ENCODE measurements around the gene CLCN1. TPM values are rescaled to one million over a fixed set of nuclear protein-coding genes. Genes with fewer than 3 reads are reported as not detected.

The CLCN1 gene
- total RNA-seq, 1 donor from 2014 or later = not detected

DNA sequence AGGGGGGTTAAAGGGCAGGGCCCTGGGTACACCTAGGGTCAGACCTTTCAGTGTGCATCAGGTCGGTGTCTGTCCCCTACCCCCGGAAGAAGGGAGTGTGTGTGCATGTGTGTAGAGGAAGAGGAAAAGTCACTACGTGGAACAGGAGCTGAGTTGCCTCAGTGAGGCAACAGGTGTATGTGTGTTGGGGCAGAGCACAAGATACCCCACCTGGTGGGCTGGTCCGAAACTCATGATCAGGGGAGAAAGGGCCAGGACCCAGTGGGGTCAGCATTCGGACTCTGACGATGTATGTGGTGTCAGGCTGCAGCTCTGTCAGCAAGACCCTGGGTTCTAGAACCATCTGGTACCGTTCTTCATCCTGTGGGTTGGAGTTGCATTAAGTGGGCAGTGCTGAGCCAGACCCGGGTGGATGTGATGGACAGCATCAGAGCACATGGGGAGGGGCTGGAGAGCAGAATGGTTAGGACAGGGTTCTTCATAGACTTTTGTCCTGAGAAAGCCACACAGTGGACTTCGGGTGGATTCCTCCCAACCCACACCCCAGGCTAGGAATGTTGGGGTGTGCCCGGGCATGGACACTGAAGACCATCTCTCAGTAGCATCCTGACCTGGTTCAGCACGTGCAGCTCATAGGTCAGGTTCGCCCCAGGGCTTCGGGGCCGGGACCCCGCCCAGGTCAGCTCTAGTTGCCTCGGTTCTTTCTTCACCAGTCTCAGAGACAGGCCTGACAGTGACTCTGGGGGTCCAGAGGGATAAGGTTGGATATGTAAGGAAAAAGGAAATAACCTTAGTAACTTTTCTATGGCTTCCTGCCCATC lies 82.0 kb downstream of the CLCN1 start:
- H3K36me3 Mint-ChIP-seq (ENCODE audit: unreplicated experiment) = peaks cover 2% of the 10 kb centered on the region
- no peak overlapping the region for H3K4me3 Mint-ChIP-seq (ENCODE audit: unreplicated experiment)
- H3K27me3 Mint-ChIP-seq (ENCODE audit: unreplicated experiment) = peaks cover 17% of the 10 kb centered on the region
- no peak overlapping the region for H3K27ac Mint-ChIP-seq (ENCODE audit: unreplicated experiment)
- TF ChIP-seq, protein P1, sequence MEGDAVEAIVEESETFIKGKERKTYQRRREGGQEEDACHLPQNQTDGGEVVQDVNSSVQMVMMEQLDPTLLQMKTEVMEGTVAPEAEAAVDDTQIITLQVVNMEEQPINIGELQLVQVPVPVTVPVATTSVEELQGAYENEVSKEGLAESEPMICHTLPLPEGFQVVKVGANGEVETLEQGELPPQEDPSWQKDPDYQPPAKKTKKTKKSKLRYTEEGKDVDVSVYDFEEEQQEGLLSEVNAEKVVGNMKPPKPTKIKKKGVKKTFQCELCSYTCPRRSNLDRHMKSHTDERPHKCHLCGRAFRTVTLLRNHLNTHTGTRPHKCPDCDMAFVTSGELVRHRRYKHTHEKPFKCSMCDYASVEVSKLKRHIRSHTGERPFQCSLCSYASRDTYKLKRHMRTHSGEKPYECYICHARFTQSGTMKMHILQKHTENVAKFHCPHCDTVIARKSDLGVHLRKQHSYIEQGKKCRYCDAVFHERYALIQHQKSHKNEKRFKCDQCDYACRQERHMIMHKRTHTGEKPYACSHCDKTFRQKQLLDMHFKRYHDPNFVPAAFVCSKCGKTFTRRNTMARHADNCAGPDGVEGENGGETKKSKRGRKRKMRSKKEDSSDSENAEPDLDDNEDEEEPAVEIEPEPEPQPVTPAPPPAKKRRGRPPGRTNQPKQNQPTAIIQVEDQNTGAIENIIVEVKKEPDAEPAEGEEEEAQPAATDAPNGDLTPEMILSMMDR (IDR thresholded peaks at IDR 0.05) = no peak
- no peaks in the 10 kb centered on the region for H3K9me3 Mint-ChIP-seq (ENCODE audit: unreplicated experiment)
- DNase-seq (ENCODE audit: extremely low spot score, unreplicated experiment) = no peak
- H3K4me1 Mint-ChIP-seq (ENCODE audit: unreplicated experiment) = peaks cover 2% of the 10 kb centered on the region

DNA sequence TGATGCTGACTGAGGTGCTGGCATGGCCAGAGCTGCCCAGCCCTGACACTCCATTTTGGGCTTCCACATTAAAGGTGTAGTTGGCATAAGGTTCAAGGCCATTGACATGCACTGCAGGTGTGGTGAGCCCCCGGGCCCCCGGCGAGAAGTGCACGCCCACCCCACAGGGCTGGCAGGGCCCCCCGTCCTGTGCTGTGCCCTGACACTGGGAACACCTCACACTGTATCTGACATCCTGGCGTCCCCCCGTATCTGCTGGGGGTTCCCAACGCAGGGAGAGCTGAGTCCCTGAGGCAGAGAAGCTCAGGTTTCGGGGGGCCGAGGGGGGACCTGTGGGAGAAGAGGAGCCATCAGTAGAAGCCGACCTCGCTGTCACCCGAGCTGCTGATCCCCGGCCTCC lies 82.7 kb downstream of the CLCN1 start:
- no peak for DNase-seq (ENCODE audit: extremely low spot score, unreplicated experiment)
- no peak overlapping the region for H3K27ac Mint-ChIP-seq (ENCODE audit: unreplicated experiment)
- peaks cover 17% of the 10 kb centered on the region for H3K27me3 Mint-ChIP-seq (ENCODE audit: unreplicated experiment)
- H3K4me1 Mint-ChIP-seq (ENCODE audit: unreplicated experiment) = no peaks in the 10 kb centered on the region
- TF ChIP-seq, protein P1 (IDR thresholded peaks at IDR 0.05) = no peak
- no peak overlapping the region for H3K4me3 Mint-ChIP-seq (ENCODE audit: unreplicated experiment)
- no peaks in the 10 kb centered on the region for H3K36me3 Mint-ChIP-seq (ENCODE audit: unreplicated experiment)
- H3K9me3 Mint-ChIP-seq (ENCODE audit: unreplicated experiment) = no peaks in the 10 kb centered on the region

DNA sequence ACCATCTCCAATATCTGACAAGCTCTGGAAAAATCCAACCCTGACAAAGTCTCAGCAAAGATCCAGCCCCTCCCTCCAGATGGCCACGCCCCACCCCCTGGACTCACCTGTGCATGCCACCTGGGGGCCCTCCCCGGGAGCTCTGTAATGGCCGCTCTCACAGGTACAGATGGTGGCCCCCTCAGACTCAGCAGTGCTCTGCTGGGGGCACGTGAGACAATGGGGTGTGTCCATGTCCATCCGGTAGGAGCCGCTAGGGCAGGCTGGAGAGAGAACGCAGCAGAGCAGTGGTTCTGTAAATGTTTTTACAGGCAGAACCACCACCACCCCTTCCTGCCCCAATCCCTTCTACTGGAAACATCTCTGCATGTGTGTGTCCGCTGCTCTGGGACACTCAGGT lies 83.2 kb downstream of the CLCN1 start:
- no peaks in the 10 kb centered on the region for H3K9me3 Mint-ChIP-seq (ENCODE audit: unreplicated experiment)
- H3K4me3 Mint-ChIP-seq (ENCODE audit: unreplicated experiment) = no peak overlapping the region
- peaks cover 17% of the 10 kb centered on the region for H3K27me3 Mint-ChIP-seq (ENCODE audit: unreplicated experiment)
- TF ChIP-seq, protein P1 (IDR thresholded peaks at IDR 0.05) = no peak
- no peak for DNase-seq (ENCODE audit: extremely low spot score, unreplicated experiment)
- H3K27ac Mint-ChIP-seq (ENCODE audit: unreplicated experiment) = no peak overlapping the region
- no peaks in the 10 kb centered on the region for H3K36me3 Mint-ChIP-seq (ENCODE audit: unreplicated experiment)
- H3K4me1 Mint-ChIP-seq (ENCODE audit: unreplicated experiment) = no peaks in the 10 kb centered on the region

DNA sequence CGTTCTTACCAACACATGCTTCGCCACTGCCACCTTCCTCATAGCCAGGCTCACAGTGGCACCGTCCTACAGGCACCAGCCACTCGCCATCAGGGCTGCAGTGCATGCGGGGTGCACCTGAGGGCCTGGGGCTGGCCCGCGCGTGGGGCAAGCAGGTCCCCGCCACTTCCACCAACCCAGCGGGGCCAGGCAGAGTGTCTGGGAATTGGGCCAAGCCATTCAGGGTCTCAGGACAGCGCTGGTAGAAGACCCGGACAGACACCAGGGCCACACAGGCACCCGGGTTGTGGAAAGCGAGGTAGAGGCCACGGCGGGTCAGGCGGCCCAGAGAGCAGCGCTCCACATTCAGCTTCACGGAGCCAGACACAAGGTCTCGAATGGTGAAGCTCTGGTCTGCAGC lies 83.7 kb downstream of the CLCN1 start:
- Mint-ChIP-seq H3K4me3 (ENCODE audit: unreplicated experiment) (no peak overlapping the region), H3K27me3 (ENCODE audit: unreplicated experiment) (peaks cover 17% of the 10 kb centered on the region), H3K4me1 (ENCODE audit: unreplicated experiment) (no peaks in the 10 kb centered on the region), H3K27ac (ENCODE audit: unreplicated experiment) (no peak overlapping the region), H3K9me3 (ENCODE audit: unreplicated experiment) (no peaks in the 10 kb centered on the region), H3K36me3 (ENCODE audit: unreplicated experiment) (no peaks in the 10 kb centered on the region)
- DNase-seq (ENCODE audit: extremely low spot score, unreplicated experiment) = no peak
- TF ChIP-seq, protein P1 (IDR thresholded peaks at IDR 0.05) = no peak

DNA sequence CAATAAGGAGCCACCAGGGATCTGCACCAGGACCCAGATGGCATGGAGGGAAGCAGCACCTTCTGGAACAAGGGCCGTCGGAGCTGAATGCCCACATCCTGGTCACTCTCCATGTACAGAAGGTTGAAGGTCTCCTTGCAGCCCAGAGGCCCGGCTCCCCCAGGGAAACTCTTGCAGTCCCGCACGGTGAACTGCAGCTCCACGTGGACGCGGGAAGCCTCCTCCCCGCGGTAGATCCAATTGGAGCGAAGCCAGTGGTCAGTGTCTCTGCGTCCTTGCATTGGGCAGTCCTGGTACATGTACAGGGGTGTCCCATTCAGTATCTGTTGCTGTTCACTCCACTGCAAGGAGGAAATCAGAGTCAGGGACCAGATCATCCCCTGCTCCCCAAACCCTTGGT lies 85.4 kb downstream of the CLCN1 start:
- TF ChIP-seq, protein P1 (IDR thresholded peaks at IDR 0.05) = no peak
- Mint-ChIP-seq H3K9me3 (ENCODE audit: unreplicated experiment) (no peaks in the 10 kb centered on the region), H3K4me1 (ENCODE audit: unreplicated experiment) (no peaks in the 10 kb centered on the region), H3K36me3 (ENCODE audit: unreplicated experiment) (no peaks in the 10 kb centered on the region), H3K27ac (ENCODE audit: unreplicated experiment) (no peak overlapping the region), H3K27me3 (ENCODE audit: unreplicated experiment) (peaks cover 17% of the 10 kb centered on the region), H3K4me3 (ENCODE audit: unreplicated experiment) (no peak overlapping the region)
- DNase-seq (ENCODE audit: extremely low spot score, unreplicated experiment) = no peak

Small RNA genes lying within 50 kb of the gene (microRNA-seq; reads per million reads assigned to microRNA genes)
- not detected for gene MIR6892 (ENCODE audit: unreplicated experiment)

Other genes starting within 250 kb of the CLCN1 start
- not detected in 2 replicates for gene PIP, start 184.0 kb upstream of the CLCN1 start, total RNA-seq
- not detected in 2 replicates for gene TAS2R39, start 132.7 kb upstream of the CLCN1 start, total RNA-seq
- gene TAS2R40, start 94.1 kb upstream of the CLCN1 start, total RNA-seq = not detected in 2 replicates
- 141 and 147 TPM in 2 replicates for gene GSTK1, start 52.7 kb upstream of the CLCN1 start, total RNA-seq
- not detected in 2 replicates for gene TMEM139, start 31.2 kb upstream of the CLCN1 start, total RNA-seq
- gene CASP2, start 27.8 kb upstream of the CLCN1 start, total RNA-seq = 47.5 and 51.4 TPM in 2 replicates
- 17.0 and 18.4 TPM in 2 replicates for gene FAM131B, start 46.6 kb downstream of the CLCN1 start, total RNA-seq
- 370 and 412 TPM in 2 replicates for gene ZYX, start 65.2 kb downstream of the CLCN1 start, total RNA-seq
- not detected in 2 replicates for gene EPHA1, start 92.7 kb downstream of the CLCN1 start, total RNA-seq
- gene TAS2R60, start 127.3 kb downstream of the CLCN1 start, total RNA-seq = not detected in 2 replicates
- not detected in 2 replicates for gene TAS2R41, start 161.8 kb downstream of the CLCN1 start, total RNA-seq